Thoracic aorta (tissue), 2 donors: ENCODE measurements around the gene NLGN1. TPM values are rescaled to one million over a fixed set of nuclear protein-coding genes. Genes with fewer than 3 reads are reported as not detected.
"Not testable (repeated sequence)": the region's sequence is repeated elsewhere in the genome, so short reads cannot be mapped to it uniquely, and the experiment has no call there.

Experiments used
- ATAC-seq: fragments of 150-250 bp; one replicate; pipeline ENCODE4 v1.8.0; 2017; ENCODE audit warnings: low read depth; ENCODE audit not compliant: insufficient number of reproducible peaks, low FRiP score
- DNase-seq: peaks from one replicate; pipeline ENCODE4 v3.0.0-alpha.2; 2020; ENCODE audit warnings: low spot score
- H3K27ac ChIP-seq, 2 donors: fragments of 200-600 bp; sonication (generic); 1 replicate in 1 of 2; 2 replicates in 1 of 2; pipeline ENCODE4 v1.5.1; 2016; ENCODE audit warnings: mild to moderate bottlenecking in 2 of 2, moderate library complexity in 2 of 2
- H3K27me3 ChIP-seq: fragments of 200-600 bp; sonication (generic); replicated peaks from 2 replicates; pipeline ENCODE4 v1.6.0; 2016; ENCODE audit warnings: mild to moderate bottlenecking; ENCODE audit not compliant: insufficient read depth
- H3K36me3 ChIP-seq: fragments of 200-600 bp; sonication (generic); one replicate; pipeline ENCODE4 v1.5.1; 2016
- H3K4me1 ChIP-seq, 2 donors: fragments of 200-600 bp; sonication (generic); 1 replicate in 1 of 2; 2 replicates in 1 of 2; pipeline versions ENCODE4 v1.5.1 to v1.6.0; 2016; ENCODE audit warnings: low read depth in 2 of 2, mild to moderate bottlenecking in 1 of 2; ENCODE audit not compliant: control insufficient read depth in 1 of 2
- H3K4me3 ChIP-seq: fragments of 200-600 bp; sonication (generic); 2 replicates; pipeline ENCODE4 v1.5.1; 2016; ENCODE audit warnings: mild to moderate bottlenecking
- H3K9me3 ChIP-seq: fragments of 200-600 bp; sonication (generic); 2 replicates; pipeline ENCODE4 v1.5.1; 2016
- CTCF ChIP-seq: fragments of 200-600 bp; sonication (generic); IDR thresholded peaks from one replicate; pipeline ENCODE4 v1.5.1; 2019; ENCODE audit warnings: antibody characterized with exemption
- total RNA-seq, 2 donors: library from RNA; depleted of rRNA; stranded (reverse); fragments of >200 nt; gene quantifications; one replicate each; pipeline versions ENCODE4 v1.1.0 to v1.2.3, GENCODE V29; 2016

NLGN1 gene
- total RNA-seq, 2 donors from 2014 or later: 17.8 to 18.3 TPM

- no peak for ATAC-seq
- Histone ChIP-seq H3K9me3 (no peaks in the 10 kb centered on the region), H3K4me1 (peaks cover 17 to 29% of the 10 kb centered on the region in 2 donors), H3K27me3 (no peaks in the 10 kb centered on the region), H3K27ac (no peak overlapping the region), H3K4me3 (no peak overlapping the region), H3K36me3 (no peaks in the 10 kb centered on the region)
- TF ChIP-seq CTCF: no peak
- no peak for DNase-seq
These were observed 823.4 kb downstream of the NLGN1 start for GRCh38 chr3:174220775-174221554.

- no peaks in the 10 kb centered on the region for H3K9me3 ChIP-seq
- ATAC-seq (no peak), DNase-seq (no peak)
- no peaks in the 10 kb centered on the region for H3K27me3 ChIP-seq
- TF ChIP-seq CTCF: no peak
- H3K4me1 ChIP-seq: peaks cover 17 to 29% of the 10 kb centered on the region in 2 donors
- H3K4me3 ChIP-seq: peak overlapping the region; percentile 21
- no peaks in the 10 kb centered on the region for H3K36me3 ChIP-seq
- H3K27ac ChIP-seq: no peak overlapping the region
These were observed 825.5 kb downstream of the NLGN1 start for GRCh38 chr3:174223042-174223441.

- no peak for ATAC-seq
- Histone ChIP-seq H3K36me3 (no peaks in the 10 kb centered on the region), H3K9me3 (no peaks in the 10 kb centered on the region), H3K4me1 (peaks cover 17 to 29% of the 10 kb centered on the region in 2 donors), H3K27ac (no peak overlapping the region), H3K4me3 (no peak overlapping the region), H3K27me3 (no peaks in the 10 kb centered on the region)
- DNase-seq: no peak
- no peak for TF ChIP-seq CTCF
These were observed 826.1 kb downstream of the NLGN1 start for GRCh38 chr3:174223626-174224025.

- TF ChIP-seq CTCF: no peak
- ATAC-seq (no peak), DNase-seq (no peak)
- H3K27me3 ChIP-seq: no peaks in the 10 kb centered on the region
- H3K4me3 ChIP-seq: no peak overlapping the region
- H3K9me3 ChIP-seq: no peaks in the 10 kb centered on the region
- no peaks in the 10 kb centered on the region for H3K36me3 ChIP-seq
- H3K4me1 ChIP-seq: no peaks in the 10 kb centered on the region
- H3K27ac ChIP-seq: no peak overlapping the region
These were observed 832.4 kb downstream of the NLGN1 start for GRCh38 chr3:174229916-174230315.

- H3K27me3 ChIP-seq, DNase-seq, H3K36me3 ChIP-seq, H3K4me1 ChIP-seq, H3K4me3 ChIP-seq, H3K9me3 ChIP-seq, ATAC-seq, H3K27ac ChIP-seq: not testable (repeated sequence)
These were observed 834.6 kb downstream of the NLGN1 start for GRCh38 chr3:174232028-174232657.
